ENCODE data around the gene MSI2. TPM values are rescaled to one million over a fixed set of nuclear protein-coding genes. Genes with fewer than 3 reads are reported as not detected.

MSI2 gene
- total and polyA plus RNA-seq, 7 experiments from 2014 or later, result 3.3 to 169 (median 125) TPM

DNA sequence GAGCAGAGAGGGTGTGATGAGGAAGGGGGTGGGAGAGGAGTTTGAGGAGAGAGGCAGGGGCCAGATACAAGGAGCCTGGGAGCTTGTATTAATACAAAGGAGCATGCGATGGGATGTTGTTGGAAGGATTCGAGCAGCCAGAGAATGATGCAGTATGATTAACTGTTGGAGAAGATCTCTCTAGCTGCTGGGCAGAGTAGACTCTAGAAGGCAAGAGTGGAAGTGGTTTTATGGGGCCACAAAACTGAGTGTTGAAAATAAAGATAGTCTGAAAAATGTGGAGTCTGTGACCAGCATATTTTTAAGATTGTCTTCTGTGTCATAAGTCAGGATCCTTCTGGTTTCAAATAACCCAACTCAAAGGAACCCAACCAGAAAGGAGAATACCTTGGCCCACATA is 98.3 kb downstream of the MSI2 start:
- DNase-seq (peak in 1 of 9 donors; percentile 2), ATAC-seq (no peak)
- no peaks in the 10 kb centered on the region for H3K9me3 ChIP-seq (ENCODE audit: control insufficient read depth in 2 of 3, low read length in 3 of 3)
- intact Hi-C loops (cut with micrococcal nuclease), result no loop called here
- no peak overlapping the region for H3K27ac ChIP-seq (ENCODE audit: low read depth, low read length)
- Mint-ChIP-seq H3K4me1 (peaks cover 48 to 82% (median 77%) of the 10 kb centered on the region in 7 donors), H3K9me3 (peaks cover 0 to 1% (median 0%) of the 10 kb centered on the region in 11 donors), H3K36me3 (peaks cover 7 to 33% (median 19%) of the 10 kb centered on the region in 5 donors), H3K4me3 (peak overlapping the region in 7 of 10 donors; percentile 6 to 57 (median 37)), H3K27ac (peak overlapping the region in 8 of 9 donors; percentile 0 to 75 (median 36)), H3K27me3 (no peaks in the 10 kb centered on the region)
- no peak overlapping the region for H3K4me3 ChIP-seq (ENCODE audit: low read length)
- peaks cover 0 to 11% (median 0%) of the 10 kb centered on the region in 3 experiments for H3K36me3 ChIP-seq (ENCODE audit: control insufficient read depth in 2 of 3, insufficient read depth in 3 of 3, low read length in 3 of 3)
- peaks cover 25 to 30% of the 10 kb centered on the region in 2 donors for H3K4me1 ChIP-seq (ENCODE audit: control insufficient read depth in 2 of 2, insufficient read depth in 2 of 2, low read length in 2 of 2)
- ChIA-PET POLR2A (interaction anchor here (0.6 kb wide), 1 partner anchor 373 kb away, joined by 3 read pairs; no protein-coding TSS in a partner anchor), CTCF (no interaction called here)
- H3K27me3 ChIP-seq (ENCODE audit: control insufficient read depth in 2 of 2, insufficient read depth in 2 of 2, low read length in 2 of 2), result no peaks in the 10 kb centered on the region

DNA sequence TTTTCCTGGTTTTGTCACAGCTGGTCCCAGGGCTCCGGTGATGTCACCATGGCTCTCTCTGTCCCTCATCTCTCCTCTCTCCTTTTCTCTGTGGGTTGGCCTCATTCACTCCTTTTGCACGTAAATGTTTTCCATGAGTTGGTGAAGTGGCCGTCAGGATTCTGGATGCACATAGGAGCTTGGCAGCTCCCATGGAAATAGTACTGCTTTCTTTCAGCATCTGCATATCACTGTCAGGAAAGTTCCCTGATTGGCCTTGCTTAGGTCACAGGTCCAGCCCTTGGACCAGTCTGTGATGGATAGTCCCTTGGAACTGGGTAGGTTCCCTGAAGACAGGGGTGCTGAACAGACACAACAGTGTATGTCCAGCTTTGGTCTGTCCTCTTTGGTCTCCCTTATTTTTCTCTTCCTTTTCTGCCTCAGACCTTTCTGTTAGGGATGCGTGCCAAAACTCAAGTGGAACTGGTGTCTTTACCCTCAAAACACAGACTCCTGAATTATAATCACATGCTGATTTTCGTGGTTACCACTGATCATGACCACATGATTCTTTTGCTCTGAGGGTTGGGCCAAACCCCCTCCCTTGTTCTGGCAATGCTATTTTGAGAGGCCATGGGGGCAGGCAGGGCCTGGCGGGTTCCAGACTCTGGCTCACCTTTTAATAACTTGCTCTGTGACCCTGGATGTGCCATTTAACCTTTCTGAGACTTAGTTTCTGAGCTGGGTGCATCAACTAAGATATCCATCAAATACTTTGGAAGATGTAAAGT is 99.0 kb downstream of the MSI2 start:
- ChIA-PET CTCF (no interaction called here), POLR2A (interaction anchor here (0.6 kb wide), 1 partner anchor 10 kb away, joined by 3 read pairs; no protein-coding TSS in a partner anchor)
- Histone ChIP-seq H3K36me3 (ENCODE audit: control insufficient read depth in 2 of 3, insufficient read depth in 3 of 3, low read length in 3 of 3) (peaks cover 0 to 10% (median 0%) of the 10 kb centered on the region in 3 experiments), H3K4me1 (ENCODE audit: control insufficient read depth in 2 of 2, insufficient read depth in 2 of 2, low read length in 2 of 2) (peaks cover 25 to 30% of the 10 kb centered on the region in 2 donors), H3K4me3 (ENCODE audit: low read length) (no peak overlapping the region), H3K27me3 (ENCODE audit: control insufficient read depth in 2 of 2, insufficient read depth in 2 of 2, low read length in 2 of 2) (no peaks in the 10 kb centered on the region), H3K27ac (ENCODE audit: low read depth, low read length) (no peak overlapping the region), H3K9me3 (ENCODE audit: control insufficient read depth in 2 of 3, low read length in 3 of 3) (no peaks in the 10 kb centered on the region)
- ATAC-seq, result no peak
- intact Hi-C loops (cut with micrococcal nuclease), result no loop called here
- Mint-ChIP-seq H3K9me3 (peaks cover 0 to 1% (median 0%) of the 10 kb centered on the region in 11 donors), H3K4me3 (peak overlapping the region in 3 of 10 donors; percentile 14 to 26 (median 15)), H3K4me1 (peaks cover 47 to 82% (median 74%) of the 10 kb centered on the region in 7 donors), H3K36me3 (peaks cover 7 to 28% (median 15%) of the 10 kb centered on the region in 5 donors), H3K27ac (peak overlapping the region in 3 of 9 donors; percentile 58 to 84 (median 71)), H3K27me3 (no peaks in the 10 kb centered on the region)
- DNase-seq, result no peak

DNA sequence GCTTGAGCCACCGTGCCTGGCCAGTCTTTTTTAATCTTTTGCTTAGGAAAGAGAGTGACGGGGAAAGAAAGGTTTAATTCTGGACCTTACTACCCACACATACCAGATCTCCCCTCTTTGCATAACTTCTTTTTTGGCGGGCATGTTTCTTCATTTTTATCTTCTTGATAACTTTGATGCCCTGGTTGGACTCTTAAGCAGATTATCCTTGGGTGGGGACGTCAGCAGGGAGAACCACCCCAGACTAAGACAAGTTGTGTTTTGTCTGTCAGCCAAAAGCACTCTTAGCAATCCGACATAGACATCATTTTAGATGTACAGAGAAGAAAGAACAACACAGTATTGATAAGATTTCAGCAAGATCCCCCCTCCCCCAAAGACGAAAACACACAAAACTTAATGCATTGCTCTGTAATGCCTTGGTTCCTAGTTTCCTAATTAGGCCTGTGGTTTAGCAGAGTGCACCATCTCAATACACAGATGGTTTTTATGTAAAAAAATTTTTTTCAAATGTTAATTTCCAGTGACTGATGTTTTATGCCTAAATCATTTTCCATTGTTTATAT is 99.9 kb downstream of the MSI2 start:
- Histone ChIP-seq H3K4me1 (ENCODE audit: control insufficient read depth in 2 of 2, insufficient read depth in 2 of 2, low read length in 2 of 2) (peaks cover 25 to 30% of the 10 kb centered on the region in 2 donors), H3K27me3 (ENCODE audit: control insufficient read depth in 2 of 2, insufficient read depth in 2 of 2, low read length in 2 of 2) (no peaks in the 10 kb centered on the region), H3K9me3 (ENCODE audit: control insufficient read depth in 2 of 3, low read length in 3 of 3) (no peaks in the 10 kb centered on the region), H3K4me3 (ENCODE audit: low read length) (no peak overlapping the region), H3K27ac (ENCODE audit: low read depth, low read length) (no peak overlapping the region), H3K36me3 (ENCODE audit: control insufficient read depth in 2 of 3, insufficient read depth in 3 of 3, low read length in 3 of 3) (peaks cover 0 to under 1% (median 0%) of the 10 kb centered on the region in 3 experiments)
- POLR2A ChIA-PET, result interaction anchor here (0.6 kb wide), 1 partner anchor 9 kb away, joined by 3 read pairs; no protein-coding TSS in a partner anchor
- H3K27me3 Mint-ChIP-seq, result no peaks in the 10 kb centered on the region
- H3K9me3 Mint-ChIP-seq, result no peaks in the 10 kb centered on the region
- intact Hi-C loops (cut with micrococcal nuclease), result no loop called here
- H3K4me1 Mint-ChIP-seq, result peaks cover 41 to 74% (median 67%) of the 10 kb centered on the region in 7 donors
- CTCF ChIA-PET, result no interaction called here
- peaks cover 0 to 20% (median 7%) of the 10 kb centered on the region in 5 donors for H3K36me3 Mint-ChIP-seq
- ATAC-seq (no peak), DNase-seq (no peak)
- peak overlapping the region in 8 of 10 donors; percentile 9 to 77 (median 44) for H3K4me3 Mint-ChIP-seq
- H3K27ac Mint-ChIP-seq, result peak overlapping the region in 3 of 9 donors; percentile 1 to 31 (median 4)

DNA sequence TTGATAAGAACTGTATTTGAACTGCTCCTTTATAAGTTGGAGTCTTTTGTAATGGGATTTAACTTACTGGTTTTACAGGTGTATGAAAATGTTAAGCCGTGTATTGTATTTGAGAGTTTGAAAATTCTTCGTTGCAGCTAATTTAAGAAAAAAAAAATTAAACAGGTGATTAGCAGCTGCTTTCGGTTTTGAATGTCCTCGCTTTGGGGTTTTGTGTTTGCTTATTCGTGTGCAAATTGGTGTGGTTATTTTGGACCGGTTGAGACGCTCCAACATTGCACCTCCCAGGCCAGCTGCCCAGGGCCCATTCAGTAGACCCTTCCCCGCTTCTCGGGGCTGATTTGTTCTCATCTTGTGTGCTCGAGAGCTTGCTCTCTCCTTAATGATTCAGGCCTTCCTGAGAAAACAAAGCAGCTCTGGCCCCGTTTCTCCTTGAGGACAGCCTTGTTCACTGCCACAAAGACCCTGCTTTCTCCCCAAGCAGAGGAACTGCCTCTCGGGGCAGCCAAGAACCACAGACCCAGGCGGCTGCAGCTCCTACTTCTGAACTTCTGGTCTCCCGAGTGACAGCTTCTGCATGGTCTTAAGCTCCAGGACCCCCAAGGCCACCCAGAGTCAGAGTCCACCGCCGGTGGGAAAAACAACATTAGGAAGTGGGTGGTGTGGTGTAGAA is 100.5 kb downstream of the MSI2 start:
- no peak overlapping the region for H3K4me3 ChIP-seq (ENCODE audit: low read length)
- no peaks in the 10 kb centered on the region for H3K27me3 ChIP-seq (ENCODE audit: control insufficient read depth in 2 of 2, insufficient read depth in 2 of 2, low read length in 2 of 2)
- POLR2A ChIA-PET, result interaction anchor here (0.5 kb wide), 2 partner anchors 105 to 344 kb away, joined by 3 read pairs; no protein-coding TSS in a partner anchor
- H3K4me3 Mint-ChIP-seq, result peak overlapping the region in 8 of 10 donors; percentile 33 to 77 (median 47)
- DNase-seq, result no peak
- no peaks in the 10 kb centered on the region for H3K27me3 Mint-ChIP-seq
- peak overlapping the region in 3 of 9 donors; percentile 55 to 83 (median 60) for H3K27ac Mint-ChIP-seq
- peaks cover 25 to 30% of the 10 kb centered on the region in 2 donors for H3K4me1 ChIP-seq (ENCODE audit: control insufficient read depth in 2 of 2, insufficient read depth in 2 of 2, low read length in 2 of 2)
- H3K9me3 ChIP-seq (ENCODE audit: control insufficient read depth in 2 of 3, low read length in 3 of 3), result no peaks in the 10 kb centered on the region
- H3K9me3 Mint-ChIP-seq, result no peaks in the 10 kb centered on the region
- no peak overlapping the region for H3K27ac ChIP-seq (ENCODE audit: low read depth, low read length)
- ATAC-seq, result peak; percentile 20
- intact Hi-C loops (cut with micrococcal nuclease), result no loop called here
- CTCF ChIA-PET, result interaction anchor here (0.6 to 1.1 kb wide), 3 partner anchors 114 to 413 kb away, joined by 3 to 5 read pairs (median 3); no protein-coding TSS in a partner anchor
- no peaks in the 10 kb centered on the region for H3K36me3 ChIP-seq (ENCODE audit: control insufficient read depth in 2 of 3, insufficient read depth in 3 of 3, low read length in 3 of 3)
- H3K4me1 Mint-ChIP-seq, result peaks cover 41 to 70% (median 64%) of the 10 kb centered on the region in 7 donors
- peaks cover 0 to 18% (median 12%) of the 10 kb centered on the region in 5 donors for H3K36me3 Mint-ChIP-seq

DNA sequence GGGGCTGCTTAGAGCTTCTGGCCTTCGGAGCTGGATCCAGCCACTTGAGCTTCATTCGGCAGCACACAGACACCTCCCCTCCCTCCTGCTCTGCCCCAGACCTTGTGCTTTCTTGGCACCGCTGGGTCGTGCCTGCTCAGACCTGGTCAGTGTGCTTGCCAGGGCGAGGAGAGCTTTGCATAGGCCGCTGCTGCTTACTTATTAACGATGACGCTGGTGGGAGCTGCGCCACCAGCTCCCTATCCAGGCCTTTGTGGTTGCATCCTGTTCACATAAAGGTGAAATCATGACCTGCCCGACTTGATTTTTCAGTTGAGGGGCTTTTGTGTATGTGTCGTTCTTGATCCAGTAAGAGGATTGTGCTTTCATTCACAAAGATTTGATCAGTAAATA is 101.1 kb downstream of the MSI2 start:
- POLR2A ChIA-PET, result interaction anchor here (0.5 kb wide), 1 partner anchor 345 kb away, joined by 3 read pairs; no protein-coding TSS in a partner anchor
- H3K27ac Mint-ChIP-seq, result peak overlapping the region in 4 of 9 donors; percentile 44 to 78 (median 62)

More for the DNA sequence above, 101.1 kb downstream of the MSI2 start:
- H3K36me3 Mint-ChIP-seq, result peaks cover 0 to 21% (median 14%) of the 10 kb centered on the region in 5 donors
- no peaks in the 10 kb centered on the region for H3K9me3 Mint-ChIP-seq
- CTCF ChIA-PET, result interaction anchor here (0.6 to 1.1 kb wide), 3 partner anchors 115 to 413 kb away, joined by 3 to 5 read pairs (median 3); no protein-coding TSS in a partner anchor
- H3K36me3 ChIP-seq (ENCODE audit: control insufficient read depth in 2 of 3, insufficient read depth in 3 of 3, low read length in 3 of 3), result peaks cover 0 to 4% (median 0%) of the 10 kb centered on the region in 3 experiments
- H3K4me1 ChIP-seq (ENCODE audit: control insufficient read depth in 2 of 2, insufficient read depth in 2 of 2, low read length in 2 of 2), result peaks cover 25 to 30% of the 10 kb centered on the region in 2 donors
- H3K4me3 Mint-ChIP-seq, result peak overlapping the region in 8 of 10 donors; percentile 13 to 77 (median 48)
- H3K9me3 ChIP-seq (ENCODE audit: control insufficient read depth in 2 of 3, low read length in 3 of 3), result no peaks in the 10 kb centered on the region
- H3K4me3 ChIP-seq (ENCODE audit: low read length), result no peak overlapping the region
- no peaks in the 10 kb centered on the region for H3K27me3 Mint-ChIP-seq
- DNase-seq, result no peak
- ATAC-seq, result no peak
- peaks cover 39 to 69% (median 62%) of the 10 kb centered on the region in 7 donors for H3K4me1 Mint-ChIP-seq
- no peak overlapping the region for H3K27ac ChIP-seq (ENCODE audit: low read depth, low read length)
- H3K27me3 ChIP-seq (ENCODE audit: control insufficient read depth in 2 of 2, insufficient read depth in 2 of 2, low read length in 2 of 2), result no peaks in the 10 kb centered on the region
- intact Hi-C loops (cut with micrococcal nuclease), result no loop called here

All from naive thymus-derived CD4-positive, alpha-beta T cell (primary cell).